H9 (cell line): ENCODE data around the gene PLEKHA4. TPM values are rescaled to one million over a fixed set of nuclear protein-coding genes. Genes with fewer than 3 reads are reported as not detected.

Experiments
- DNase-seq: peaks from one replicate; pipeline ENCODE4 v3.0.0-alpha.2; 2017
- H2AFZ ChIP-seq: one replicate; pipeline ENCODE4 v1.6.1; 2013; ENCODE audit warnings: mild to moderate bottlenecking, low read length, control low read depth, moderate library complexity
- H2AK5ac ChIP-seq: 2 replicates; pipeline ENCODE4 v1.6.1; 2013; ENCODE audit warnings: low read length, control low read depth, mixed read lengths; ENCODE audit not compliant: insufficient read length
- H2BK120ac ChIP-seq: one replicate; pipeline ENCODE4 v1.6.1; 2013; ENCODE audit warnings: low read depth, mild to moderate bottlenecking, low read length, control low read depth, inconsistent platforms; ENCODE audit not compliant: poor library complexity, severe bottlenecking
- H2BK12ac ChIP-seq: 2 replicates; pipeline ENCODE4 v1.6.1; 2013; ENCODE audit warnings: low read length, control low read depth, mixed read lengths, low read depth; ENCODE audit not compliant: insufficient read length
- H2BK15ac ChIP-seq: 2 replicates; pipeline ENCODE4 v1.6.1; 2013; ENCODE audit warnings: low read depth, low read length, control low read depth
- H2BK20ac ChIP-seq: one replicate; pipeline ENCODE4 v1.6.1; 2013; ENCODE audit warnings: low read depth, mild to moderate bottlenecking, low read length, control low read depth, inconsistent platforms; ENCODE audit not compliant: poor library complexity, severe bottlenecking
- H2BK5ac ChIP-seq: 2 replicates; pipeline ENCODE4 v1.6.1; 2013; ENCODE audit warnings: low read length, control low read depth, mixed read lengths; ENCODE audit not compliant: insufficient read length
- H3K14ac ChIP-seq: 2 replicates; pipeline ENCODE4 v1.6.1; 2013; ENCODE audit warnings: low read length, control low read depth; ENCODE audit not compliant: insufficient read depth
- H3K18ac ChIP-seq: 2 replicates; pipeline ENCODE4 v1.6.1; 2013; ENCODE audit warnings: low read depth, mild to moderate bottlenecking, mixed read lengths, low read length, control low read depth; ENCODE audit not compliant: insufficient read length
- H3K23ac ChIP-seq: 2 replicates; pipeline ENCODE4 v1.6.1; 2013; ENCODE audit warnings: low read length, control low read depth, mixed read lengths, low read depth; ENCODE audit not compliant: insufficient read length
- H3K23me2 ChIP-seq: 2 replicates; pipeline ENCODE4 v1.6.1; 2013; ENCODE audit warnings: low read depth, mild to moderate bottlenecking, mixed read lengths, low read length, control low read depth; ENCODE audit not compliant: insufficient read length, poor library complexity, severe bottlenecking
- H3K27ac ChIP-seq: 2 replicates; pipeline ENCODE4 v1.5.1; 2013; ENCODE audit warnings: low read length, control low read depth, mixed read lengths, low read depth; ENCODE audit not compliant: insufficient read length
- H3K27me3 ChIP-seq: 2 replicates; pipeline ENCODE4 v1.6.1; 2013; ENCODE audit warnings: low read length, control low read depth, inconsistent platforms; ENCODE audit not compliant: insufficient read depth
- H3K4ac ChIP-seq: 2 replicates; pipeline ENCODE4 v1.6.1; 2013; ENCODE audit warnings: low read depth, mild to moderate bottlenecking, control low read depth, inconsistent platforms, low read length, moderate library complexity
- H3K4me1 ChIP-seq: 2 replicates; pipeline ENCODE4 v1.6.1; 2013; ENCODE audit warnings: low read length, control low read depth, inconsistent platforms; ENCODE audit not compliant: insufficient read depth
- H3K4me2 ChIP-seq: 2 replicates; pipeline ENCODE4 v1.6.1; 2013; ENCODE audit warnings: low read length, control low read depth, mixed read lengths; ENCODE audit not compliant: insufficient read length, insufficient read depth
- H3K56ac ChIP-seq: 2 replicates; pipeline ENCODE4 v1.6.1; 2013; ENCODE audit warnings: low read depth, mild to moderate bottlenecking, mixed read lengths, low read length, control low read depth; ENCODE audit not compliant: insufficient read length
- H3K79me1 ChIP-seq: 2 replicates; pipeline ENCODE4 v1.6.1; 2013; ENCODE audit warnings: low read depth, mild to moderate bottlenecking, moderate library complexity, low read length, control low read depth, inconsistent platforms; ENCODE audit not compliant: insufficient read depth, poor library complexity, severe bottlenecking
- H3K79me2 ChIP-seq: 2 replicates; pipeline ENCODE4 v1.6.1; 2013; ENCODE audit warnings: low read length, control low read depth, inconsistent platforms; ENCODE audit not compliant: insufficient read depth
- H3K9ac ChIP-seq: 2 replicates; pipeline ENCODE4 v1.6.1; 2013; ENCODE audit warnings: low read length, control low read depth, mixed read lengths; ENCODE audit not compliant: insufficient read length; ENCODE audit errors: extremely low read depth
- H3K9me3 ChIP-seq: one replicate; pipeline ENCODE4 v1.6.1; 2013; ENCODE audit warnings: low read depth, low read length, inconsistent platforms; ENCODE audit not compliant: control insufficient read depth
- H3T11ph ChIP-seq: one replicate; pipeline ENCODE4 v1.6.1; 2013; ENCODE audit warnings: mild to moderate bottlenecking, low read length, control low read depth, inconsistent platforms
- H4K20me1 ChIP-seq: one replicate; pipeline ENCODE4 v1.6.1; 2013; ENCODE audit not compliant: control insufficient read depth, insufficient read length, insufficient read depth
- H4K5ac ChIP-seq: 2 replicates; pipeline ENCODE4 v1.6.1; 2013; ENCODE audit warnings: low read depth, mild to moderate bottlenecking, mixed read lengths, low read length, control low read depth; ENCODE audit not compliant: insufficient read length
- H4K8ac ChIP-seq: replicated peaks from 2 replicates; pipeline ENCODE4 v1.6.1; 2013; ENCODE audit warnings: low read length, control low read depth, mixed read lengths, low read depth; ENCODE audit not compliant: insufficient read length
- H4K91ac ChIP-seq: 2 replicates; pipeline ENCODE4 v1.6.1; 2013; ENCODE audit warnings: low read depth, mild to moderate bottlenecking, moderate library complexity, mixed read lengths, low read length, control low read depth; ENCODE audit not compliant: insufficient read length
- H3K27ac Mint-ChIP-seq, 3 experiments: 2 replicates in 2 of 3; 3 replicates in 1 of 3; pipeline ENCODE4 v1.8.0; 2020 to 2021; ENCODE audit warnings: mixed read lengths in 3 of 3, mild to moderate bottlenecking in 1 of 3, moderate library complexity in 1 of 3
- H3K27me3 Mint-ChIP-seq: 2 replicates; pipeline ENCODE4 v1.8.0; 2021; ENCODE audit warnings: low read depth, mild to moderate bottlenecking, moderate library complexity, mixed read lengths
- H3K36me3 Mint-ChIP-seq, 3 experiments: 2 replicates in 2 of 3; 3 replicates in 1 of 3; pipeline ENCODE4 v1.8.0; 2020 to 2021; ENCODE audit warnings: low read depth in 3 of 3, mixed read lengths in 3 of 3; ENCODE audit not compliant: insufficient read depth in 1 of 3
- H3K4me1 Mint-ChIP-seq, 2 experiments: 2 replicates each; pipeline ENCODE4 v1.8.0; 2020; ENCODE audit warnings: mixed read lengths in 2 of 2
- H3K4me3 Mint-ChIP-seq, 2 experiments: 2 replicates in 1 of 2; 3 replicates in 1 of 2; pipeline ENCODE4 v1.8.0; 2020 to 2021; ENCODE audit warnings: mild to moderate bottlenecking in 2 of 2, mixed read lengths in 2 of 2, moderate library complexity in 1 of 2
- H3K9me3 Mint-ChIP-seq, 2 experiments: 2 replicates in 1 of 2; 3 replicates in 1 of 2; pipeline ENCODE4 v1.8.0; 2020; ENCODE audit warnings: mild to moderate bottlenecking in 2 of 2, mixed read lengths in 2 of 2, moderate library complexity in 1 of 2
- WGBS: extraction: QIAGEN DNeasy Blood & Tissue Kit; methylation state at CpG from one replicate; pipeline ENCODE4 v1.1.7; 2013; ENCODE audit warnings: missing lambda C conversion rate, low lambda C conversion rate, mixed read lengths; ENCODE audit not compliant: insufficient read length; ENCODE audit errors: extremely low coverage; 5-methylcytosine and 5-hydroxymethylcytosine counted together
- total RNA-seq: library from RNA; stranded (reverse); gene quantifications from 2 replicates; pipeline ENCODE4 v1.2.1, GENCODE V29; 2021
- TF ChIP-seq, protein P1 (sequence below): fragments of 200-600 bp; sonication (generic); conservative IDR thresholded peaks from 3 replicates; pipeline ENCODE4 v1.8.0; 2021; ENCODE audit warnings: antibody characterized with exemption, mild to moderate bottlenecking

PLEKHA4 gene
- total RNA-seq, 1 experiment from 2014 or later, result 15.3 TPM

DNA sequence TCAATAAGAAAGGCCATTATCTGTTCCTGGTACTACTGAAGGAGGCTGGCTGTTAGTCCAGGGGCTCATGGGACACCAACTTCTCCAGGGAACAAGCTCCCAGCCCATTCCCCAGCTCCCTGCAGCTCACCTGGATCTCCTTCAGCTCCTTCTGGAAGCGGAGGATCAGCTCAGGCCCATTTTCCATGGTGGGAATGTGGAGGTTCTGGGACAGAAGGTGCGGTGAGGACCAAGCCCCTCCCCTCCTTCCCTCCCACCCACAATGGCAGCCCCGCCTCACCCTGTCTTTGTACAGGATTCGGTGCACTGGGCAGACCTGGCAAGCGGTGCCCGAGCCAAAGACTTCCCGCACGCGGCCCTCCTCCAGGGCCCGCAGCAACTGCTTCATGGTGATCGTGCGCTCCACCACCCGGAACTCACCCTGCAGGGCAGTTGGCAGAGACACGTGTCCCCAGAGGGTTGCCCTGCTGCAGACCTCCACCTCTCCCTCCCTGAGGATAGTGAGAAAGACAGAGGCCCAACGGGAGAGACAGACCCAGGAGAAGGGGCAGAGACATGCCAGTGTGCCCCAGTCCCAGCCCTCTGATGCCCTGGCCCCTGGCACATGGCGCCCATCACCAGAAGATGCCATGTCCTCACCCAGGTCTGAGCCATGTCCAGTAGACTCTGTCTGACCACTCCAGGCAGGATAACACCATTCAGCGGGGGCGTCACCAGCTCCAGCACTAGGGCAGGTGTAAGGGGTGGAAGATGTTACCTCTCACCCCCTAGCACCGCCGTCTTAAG, 71.9 kb downstream of the PLEKHA4 start:
- no peak overlapping the region for H3T11ph ChIP-seq
- DNase-seq, result no peak
- no peak overlapping the region for H3K18ac ChIP-seq
- no peak overlapping the region for H2BK12ac ChIP-seq
- H3K4me1 ChIP-seq, result peaks cover 6% of the 10 kb centered on the region; the same call in 1 of the 2 replicates
- no CpG with 5 or more reads among the region's 20 CpGs for WGBS
- Mint-ChIP-seq H3K27me3 (no peaks in the 10 kb centered on the region; the same call in none of the 2 replicates), H3K36me3 (no peaks in the 10 kb centered on the region; a peak in 1 of 7 replicates), H3K4me1 (peaks cover 19 to 20% of the 10 kb centered on the region in 2 experiments), H3K27ac (no peak overlapping the region), H3K4me3 (no peak overlapping the region), H3K9me3 (0 out of 5 replicates have a peak, but pooled peaks cover 0 to 2% of the 10 kb centered on the region in 2 experiments)
- H4K91ac ChIP-seq, result no peak overlapping the region
- no peaks in the 10 kb centered on the region for H3K79me1 ChIP-seq
- no peak overlapping the region for H2BK5ac ChIP-seq
- H3K9me3 ChIP-seq, result no peaks in the 10 kb centered on the region
- no peak overlapping the region for H2BK15ac ChIP-seq
- H2AFZ ChIP-seq, result no peak overlapping the region
- H3K27ac ChIP-seq, result no peak overlapping the region
- no peak overlapping the region for H3K9ac ChIP-seq
- no peak overlapping the region for H4K5ac ChIP-seq
- H3K4me2 ChIP-seq, result no peak overlapping the region
- no peaks in the 10 kb centered on the region for H4K20me1 ChIP-seq
- no peak overlapping the region for H3K23ac ChIP-seq
- no peak overlapping the region for H2BK120ac ChIP-seq
- TF ChIP-seq, protein P1, sequence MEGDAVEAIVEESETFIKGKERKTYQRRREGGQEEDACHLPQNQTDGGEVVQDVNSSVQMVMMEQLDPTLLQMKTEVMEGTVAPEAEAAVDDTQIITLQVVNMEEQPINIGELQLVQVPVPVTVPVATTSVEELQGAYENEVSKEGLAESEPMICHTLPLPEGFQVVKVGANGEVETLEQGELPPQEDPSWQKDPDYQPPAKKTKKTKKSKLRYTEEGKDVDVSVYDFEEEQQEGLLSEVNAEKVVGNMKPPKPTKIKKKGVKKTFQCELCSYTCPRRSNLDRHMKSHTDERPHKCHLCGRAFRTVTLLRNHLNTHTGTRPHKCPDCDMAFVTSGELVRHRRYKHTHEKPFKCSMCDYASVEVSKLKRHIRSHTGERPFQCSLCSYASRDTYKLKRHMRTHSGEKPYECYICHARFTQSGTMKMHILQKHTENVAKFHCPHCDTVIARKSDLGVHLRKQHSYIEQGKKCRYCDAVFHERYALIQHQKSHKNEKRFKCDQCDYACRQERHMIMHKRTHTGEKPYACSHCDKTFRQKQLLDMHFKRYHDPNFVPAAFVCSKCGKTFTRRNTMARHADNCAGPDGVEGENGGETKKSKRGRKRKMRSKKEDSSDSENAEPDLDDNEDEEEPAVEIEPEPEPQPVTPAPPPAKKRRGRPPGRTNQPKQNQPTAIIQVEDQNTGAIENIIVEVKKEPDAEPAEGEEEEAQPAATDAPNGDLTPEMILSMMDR, result no peak
- H3K14ac ChIP-seq, result no peak overlapping the region
- no peaks in the 10 kb centered on the region for H3K23me2 ChIP-seq
- no peak overlapping the region for H3K56ac ChIP-seq
- H4K8ac ChIP-seq, result no peak overlapping the region
- no peaks in the 10 kb centered on the region for H3K79me2 ChIP-seq
- H3K27me3 ChIP-seq, result no peaks in the 10 kb centered on the region
- H2AK5ac ChIP-seq, result no peak overlapping the region
- no peak overlapping the region for H2BK20ac ChIP-seq
- no peak overlapping the region for H3K4ac ChIP-seq
